ENCODE measurements around the gene TAC3.
A peak's percentile ranks its signal among the peaks of the same experiment; 100 is the strongest.
"Not testable (repeated sequence)": the region's sequence is repeated elsewhere in the genome, so short reads cannot be mapped to it uniquely, and the experiment has no call there.

TAC3 gene

DNA sequence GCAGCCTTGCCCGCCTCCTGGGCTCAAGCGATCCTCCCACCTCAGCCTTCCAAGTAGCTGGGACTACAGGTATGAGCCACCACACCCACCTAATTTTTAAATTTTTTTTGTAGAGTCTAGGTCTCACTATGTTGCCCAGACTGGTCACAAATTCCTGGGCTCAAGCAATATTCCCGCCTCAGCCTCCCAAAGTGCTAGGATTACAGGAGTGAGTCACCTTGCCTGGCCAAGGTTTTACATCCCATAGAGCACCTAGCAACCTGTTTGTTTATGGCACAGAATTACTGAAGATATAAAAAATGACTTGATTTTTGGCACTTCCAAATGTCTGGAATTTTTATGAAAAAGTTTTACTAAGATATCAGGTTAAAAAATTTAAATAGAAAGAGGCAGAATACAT is 17.1 kb upstream of the TAC3 start:
- no peak for DNase-seq (ENCODE audit: low spot score)

DNA sequence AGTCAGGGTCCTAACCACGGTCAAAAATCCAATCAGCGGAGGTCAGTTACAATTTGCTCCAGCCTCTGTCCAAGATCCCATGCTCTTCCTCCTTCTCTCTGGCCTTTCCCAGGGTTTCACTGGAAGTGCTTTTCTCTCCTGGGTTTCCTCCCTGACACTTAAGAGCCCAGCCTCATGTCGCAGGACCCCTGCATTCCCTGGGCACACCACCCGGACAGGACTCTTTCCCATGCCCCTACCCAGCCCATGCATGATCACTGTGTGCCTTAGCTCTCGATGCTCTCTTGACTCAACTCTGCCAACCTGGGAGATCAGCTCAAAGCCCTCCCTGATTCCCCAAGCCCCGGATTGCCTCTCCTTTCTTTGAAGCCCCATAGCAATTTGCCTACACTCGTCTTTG is 15.5 kb upstream of the TAC3 start:
- DNase-seq (ENCODE audit: low spot score) = no peak

DNA sequence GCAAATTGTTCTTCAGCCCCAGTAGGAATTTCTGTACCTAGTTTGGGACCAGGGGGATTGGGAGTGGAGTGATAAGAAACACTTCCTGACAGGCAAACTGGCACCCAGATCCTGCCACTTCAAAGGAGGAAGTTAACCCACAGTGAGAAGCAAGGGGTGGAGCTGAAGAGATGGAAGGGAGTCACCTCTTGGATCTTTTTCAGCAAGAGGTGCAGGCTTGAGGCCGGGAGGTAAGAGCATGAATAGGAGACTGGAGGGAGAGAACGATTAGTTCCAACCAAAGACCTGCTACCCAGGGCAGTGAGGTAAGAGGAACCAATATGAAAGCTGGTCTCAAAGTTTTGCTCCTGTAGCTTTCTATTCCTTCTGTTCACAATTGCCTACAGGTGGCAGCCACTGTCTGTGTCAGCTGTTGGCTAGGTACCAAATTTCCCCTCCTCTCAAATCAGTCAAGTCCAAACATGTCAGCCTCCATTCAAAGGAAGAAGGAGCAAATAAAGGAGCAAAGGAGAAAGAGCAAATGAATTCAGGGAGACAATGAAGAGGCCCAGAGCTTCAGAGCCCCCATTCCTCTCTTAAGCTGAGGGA is 14.9 kb upstream of the TAC3 start:
- no peak for DNase-seq (ENCODE audit: low spot score)

DNA sequence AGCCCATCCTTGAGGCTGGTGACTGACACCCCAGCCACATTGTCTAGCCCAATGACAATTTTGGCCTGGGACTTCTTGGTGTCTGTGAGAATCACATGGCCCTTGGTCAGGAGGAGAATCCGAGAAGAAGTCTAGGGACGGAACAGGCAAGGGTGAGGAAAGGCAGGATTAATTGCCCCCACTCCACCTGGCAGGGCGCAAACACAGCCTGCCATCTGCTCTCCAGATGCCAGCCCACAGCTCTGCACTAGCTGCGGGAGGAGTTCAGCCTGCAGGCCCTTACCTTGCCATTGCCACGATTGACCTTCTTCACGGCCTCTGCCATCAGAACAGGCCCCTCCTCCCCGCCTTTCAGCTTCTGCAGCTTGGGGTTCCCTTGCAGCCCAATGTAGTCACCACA is 13.1 kb upstream of the TAC3 start:
- no peak for DNase-seq (ENCODE audit: low spot score)

DNA sequence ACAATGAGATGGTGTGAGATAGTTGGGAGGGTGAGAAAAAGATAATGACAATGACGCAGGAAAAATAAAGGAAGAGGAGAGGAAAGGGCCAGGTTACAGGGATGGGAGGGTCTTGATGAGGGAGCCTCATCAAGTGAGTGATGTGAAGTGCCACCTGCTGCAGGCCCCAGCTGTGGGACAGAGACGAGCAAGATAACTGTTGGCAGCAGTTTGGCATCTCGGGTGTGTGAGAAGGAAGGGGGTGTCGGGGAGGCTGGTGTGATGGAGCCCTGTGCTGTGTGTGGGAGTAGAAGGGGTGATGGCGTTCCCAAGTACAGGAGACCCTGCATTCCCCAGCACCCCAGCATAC is 11.4 kb upstream of the TAC3 start:
- DNase-seq (ENCODE audit: low spot score) = no peak

DNA sequence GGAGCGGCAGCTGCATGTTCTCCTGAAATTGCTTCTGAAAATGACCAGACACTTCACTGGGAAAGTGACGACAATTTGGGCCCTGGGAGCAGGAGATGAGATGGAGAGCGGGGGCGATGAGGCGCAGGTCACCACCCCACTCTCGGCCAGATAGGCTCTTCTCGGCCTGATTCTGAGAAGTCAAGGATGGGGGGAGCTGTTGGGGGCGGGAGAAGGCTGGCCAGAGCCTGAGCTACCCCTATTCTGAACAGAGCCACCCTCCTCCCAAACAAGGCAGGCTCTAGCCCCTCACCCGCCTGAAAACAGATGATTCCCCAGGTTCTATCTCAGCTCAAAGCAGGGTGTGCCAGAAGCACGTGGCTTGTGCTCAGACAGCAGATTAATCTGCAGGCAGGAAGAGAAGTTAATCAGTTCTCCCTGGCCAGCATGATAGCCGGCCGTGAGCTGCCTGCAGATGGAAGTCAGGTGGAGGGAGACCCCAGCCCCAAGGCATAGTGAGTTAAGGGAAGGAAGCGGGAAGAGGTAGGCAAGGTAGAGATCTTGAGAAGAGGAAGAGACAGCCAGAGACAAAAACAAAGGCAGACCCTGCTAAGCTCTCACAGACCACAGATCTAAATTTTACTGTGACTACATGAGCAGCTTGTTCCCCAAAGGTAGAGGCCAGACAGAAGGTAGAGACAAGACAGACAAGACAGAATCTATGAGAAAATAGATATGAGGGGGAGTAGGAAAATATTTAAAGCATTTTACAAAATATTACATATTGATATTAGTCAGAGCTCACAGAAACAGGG is 10.9 kb upstream of the TAC3 start:
- DNase-seq (ENCODE audit: low spot score) = no peak

DNA sequence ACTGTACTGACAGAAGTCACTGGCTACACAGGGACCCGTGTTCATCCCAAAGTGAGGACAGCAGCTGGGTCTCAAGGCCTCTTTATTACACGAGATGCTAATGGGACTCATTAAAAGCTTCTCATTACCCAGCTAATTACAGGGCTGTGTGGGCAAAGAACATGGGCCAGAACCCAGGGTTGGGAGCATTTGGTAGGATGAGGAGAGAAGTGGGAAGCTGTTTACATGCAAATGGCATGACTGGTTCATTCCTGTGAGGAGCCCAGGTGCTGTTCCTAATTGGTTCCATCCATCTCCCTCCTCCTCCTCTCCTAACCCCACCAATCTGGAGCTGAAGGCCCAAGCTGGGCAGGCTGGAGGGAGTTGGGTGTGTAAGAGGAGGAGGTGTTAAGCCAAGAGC is 8.9 kb upstream of the TAC3 start:
- DNase-seq (ENCODE audit: low spot score) = no peak

DNA sequence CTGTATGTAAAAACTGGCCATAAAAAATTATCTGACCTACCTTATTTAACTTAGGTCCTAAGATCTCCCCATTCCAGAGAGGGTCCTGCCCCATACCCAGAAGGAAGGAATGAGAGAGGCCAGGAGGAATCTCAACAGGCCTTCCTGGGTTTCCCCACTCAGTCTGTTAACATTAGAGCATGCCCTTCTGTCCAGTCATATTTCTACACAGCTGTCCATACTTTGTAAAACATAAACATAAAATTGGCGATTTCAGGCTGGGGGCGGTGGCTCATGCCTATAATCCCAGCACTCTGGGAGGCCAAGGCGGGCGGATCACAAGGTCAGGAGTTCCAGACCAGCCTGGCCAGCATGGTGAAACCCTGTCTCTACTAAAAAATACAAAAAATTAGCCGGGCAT is 6.0 kb upstream of the TAC3 start:
- DNase-seq (ENCODE audit: low spot score) = not testable (repeated sequence)

DNA sequence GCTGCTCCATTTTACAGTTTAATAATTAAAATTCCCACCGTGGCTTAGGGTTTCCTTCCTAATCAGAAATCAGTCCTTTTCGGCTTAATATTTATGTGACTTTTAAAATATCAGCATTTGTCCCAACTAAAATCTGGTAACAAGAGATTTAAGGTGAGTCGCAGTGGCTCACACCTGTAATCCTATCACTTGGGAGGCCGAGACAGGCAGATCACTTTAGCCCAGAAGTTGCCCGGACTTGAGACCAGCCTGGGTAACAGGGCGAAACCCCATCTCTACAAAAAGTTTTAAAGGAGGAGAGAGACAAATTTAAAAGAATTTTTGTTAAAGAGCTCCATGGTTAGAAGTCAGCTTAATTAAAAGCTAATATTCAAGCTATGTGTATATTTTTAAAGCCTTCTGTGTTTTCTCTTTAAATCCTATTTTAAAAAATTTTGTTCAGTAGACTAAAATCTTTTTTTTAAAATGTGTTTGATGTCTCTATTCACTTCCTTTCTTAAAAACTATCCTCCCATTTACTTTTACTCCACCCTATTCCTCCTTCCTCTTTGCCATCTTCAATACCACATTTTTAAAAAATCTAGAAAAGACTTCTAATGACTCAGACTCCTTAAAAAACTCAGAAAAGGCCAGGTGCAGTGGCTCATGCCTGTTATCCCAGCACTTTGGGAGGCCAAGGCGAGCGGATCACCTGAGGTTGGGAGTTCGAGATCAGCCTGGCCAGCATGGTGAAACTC is 3.8 kb upstream of the TAC3 start:
- DNase-seq (ENCODE audit: low spot score) = no peak

DNA sequence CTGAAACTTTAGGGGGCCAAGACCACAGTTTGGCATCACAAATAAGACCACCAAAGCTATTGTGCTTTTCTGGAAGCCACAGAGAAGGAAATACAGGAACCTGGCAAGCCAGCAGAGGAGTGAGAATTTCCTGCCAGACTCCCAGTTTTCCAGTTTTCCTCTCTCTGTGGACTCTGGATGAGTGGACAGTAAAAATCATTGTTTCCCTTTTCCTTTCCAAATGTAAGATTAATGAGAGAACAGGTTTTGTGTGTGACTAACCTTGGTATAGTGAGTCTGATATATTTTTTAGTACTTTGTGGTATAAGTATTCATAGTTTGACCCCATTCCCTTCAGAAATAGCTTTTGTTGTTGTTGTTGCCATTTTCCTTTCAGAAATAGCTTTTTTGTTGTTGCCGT is 2.6 kb upstream of the TAC3 start:
- DNase-seq (ENCODE audit: low spot score) = no peak

DNA sequence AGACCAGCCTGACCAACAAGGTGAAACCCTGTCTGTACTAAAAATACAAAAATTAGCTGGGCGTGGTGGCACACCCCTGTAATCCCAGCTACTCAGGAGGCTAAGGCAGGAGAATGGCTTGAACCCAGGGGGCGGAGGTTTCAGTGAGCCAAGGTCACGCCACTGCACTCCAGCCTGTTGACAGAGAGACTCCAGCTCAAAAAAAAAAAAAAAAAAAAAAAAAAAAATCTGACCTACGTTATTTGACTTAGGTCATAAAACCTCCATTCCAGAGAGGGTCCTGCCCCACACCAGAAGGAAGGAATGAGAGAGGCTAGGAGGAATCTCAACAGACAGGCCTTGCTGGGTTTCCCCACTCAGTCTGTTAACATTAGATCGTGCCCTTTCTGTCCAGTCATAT is 2.0 kb upstream of the TAC3 start:
- DNase-seq (ENCODE audit: low spot score) = not testable (repeated sequence)

DNA sequence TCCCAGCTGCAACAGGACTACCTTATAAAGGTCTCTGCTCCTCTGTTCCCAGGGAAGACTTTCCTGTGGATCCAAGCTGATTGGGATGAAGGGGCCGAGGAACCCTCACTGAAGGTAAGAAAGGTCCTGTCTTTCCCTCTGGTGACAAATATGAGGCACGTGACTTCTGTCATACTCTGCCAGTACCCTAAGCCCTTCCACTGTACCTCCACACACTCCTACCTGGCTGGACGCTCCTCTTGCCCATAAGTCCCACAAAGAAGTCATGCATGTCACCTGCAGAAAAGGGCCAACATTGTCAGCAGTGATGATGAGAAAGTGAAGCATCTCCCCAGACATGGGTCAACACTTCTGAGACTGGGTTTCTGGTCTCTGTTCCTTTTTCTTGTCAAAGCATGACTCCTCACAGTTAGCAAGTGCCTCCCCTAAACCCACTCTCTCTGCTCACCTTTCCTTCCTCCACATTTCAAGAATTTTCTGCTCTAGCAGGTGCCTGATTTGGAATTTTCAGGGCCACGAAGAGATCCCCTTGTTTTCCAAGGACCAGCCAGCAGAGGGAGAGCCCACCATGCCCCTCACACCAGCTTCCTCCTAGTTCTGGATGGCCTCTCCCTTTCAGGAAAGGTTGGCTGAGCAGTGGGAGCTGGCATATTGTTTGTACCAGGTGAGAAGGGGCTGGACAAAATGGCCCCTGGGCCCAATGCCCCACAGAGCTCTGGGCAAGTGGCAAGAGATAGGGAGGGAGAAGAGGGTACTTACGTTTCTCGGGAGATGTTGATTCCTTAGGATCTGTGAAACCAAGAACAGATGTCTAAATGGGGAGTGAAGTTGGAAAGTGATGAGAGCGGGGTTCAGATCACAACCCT is 3.5 kb downstream of the TAC3 start:
- DNase-seq (ENCODE audit: low spot score) = no peak

DNA sequence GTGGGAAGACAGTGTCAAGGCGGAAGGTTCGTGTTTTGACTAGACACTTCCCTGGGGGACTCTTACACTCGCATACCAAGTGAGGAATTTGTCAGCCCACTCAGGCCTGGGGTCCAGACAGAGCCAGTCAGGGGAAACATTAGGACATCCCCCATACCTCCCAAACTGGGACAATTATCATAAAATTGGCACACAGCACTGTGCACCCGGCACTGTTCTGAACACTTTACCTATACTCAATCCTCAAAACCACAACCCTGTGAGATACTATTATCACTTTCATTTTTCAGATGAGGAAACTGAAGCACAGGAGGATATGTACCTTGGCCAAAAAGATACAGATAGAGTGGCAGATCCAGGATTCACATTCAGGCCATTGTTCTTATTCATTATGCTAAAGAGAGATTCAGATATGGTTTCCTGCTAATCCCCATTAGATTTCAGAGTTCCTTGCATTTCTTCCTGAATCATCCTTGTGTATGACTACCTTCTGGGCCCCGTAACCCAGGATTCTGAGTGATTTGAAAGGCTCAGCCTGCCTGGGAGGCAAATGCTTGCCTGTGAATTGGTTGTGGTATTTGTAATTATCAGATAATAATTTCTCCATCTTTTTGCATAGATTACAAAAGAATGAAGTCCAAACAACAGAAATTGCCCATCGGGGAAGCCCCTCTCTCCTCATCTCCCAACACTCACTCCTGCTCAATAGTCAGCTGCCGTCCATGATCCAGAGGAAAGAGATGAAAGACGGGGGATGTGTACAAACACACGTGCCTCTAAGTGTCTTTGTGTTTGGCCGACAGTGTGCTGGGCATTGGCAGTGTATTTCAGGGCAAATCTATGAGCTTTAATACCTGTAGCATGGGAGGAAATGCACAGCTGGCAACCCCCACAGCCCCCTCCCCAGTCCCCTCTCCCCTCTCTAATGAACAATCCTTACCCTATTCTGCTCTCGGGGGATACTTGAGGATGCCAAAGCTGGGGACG is 4.6 kb downstream of the TAC3 start:
- no peak for DNase-seq (ENCODE audit: low spot score)

DNA sequence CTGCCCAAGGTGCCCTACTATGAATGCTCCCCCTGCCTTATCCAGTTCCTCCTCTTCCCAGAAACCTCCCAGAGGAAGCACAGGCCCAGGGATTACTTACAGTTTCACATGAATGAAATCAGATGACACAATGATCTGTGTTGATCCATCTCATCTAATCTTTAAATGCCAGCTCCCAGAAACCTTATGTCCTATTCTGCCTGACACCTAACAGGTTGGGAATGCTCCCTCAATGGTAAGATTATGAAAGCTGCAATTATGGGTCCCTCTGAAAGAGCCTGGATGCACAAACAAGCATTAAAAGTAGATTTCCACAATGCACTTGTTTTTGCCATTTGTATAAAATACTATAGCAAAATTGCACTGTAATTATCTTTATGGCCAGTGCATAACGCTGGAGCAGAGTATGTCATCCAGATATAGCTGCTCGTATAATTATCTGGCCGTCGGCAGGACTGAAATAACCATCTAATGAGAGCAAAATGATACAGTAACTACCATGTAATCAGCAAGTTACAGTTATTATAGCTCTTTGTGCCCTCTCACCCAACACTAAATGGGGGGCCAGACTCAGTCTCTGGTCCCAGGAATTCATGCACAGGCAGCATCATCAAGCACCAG is 5.6 kb downstream of the TAC3 start:
- no peak for DNase-seq (ENCODE audit: low spot score)

DNA sequence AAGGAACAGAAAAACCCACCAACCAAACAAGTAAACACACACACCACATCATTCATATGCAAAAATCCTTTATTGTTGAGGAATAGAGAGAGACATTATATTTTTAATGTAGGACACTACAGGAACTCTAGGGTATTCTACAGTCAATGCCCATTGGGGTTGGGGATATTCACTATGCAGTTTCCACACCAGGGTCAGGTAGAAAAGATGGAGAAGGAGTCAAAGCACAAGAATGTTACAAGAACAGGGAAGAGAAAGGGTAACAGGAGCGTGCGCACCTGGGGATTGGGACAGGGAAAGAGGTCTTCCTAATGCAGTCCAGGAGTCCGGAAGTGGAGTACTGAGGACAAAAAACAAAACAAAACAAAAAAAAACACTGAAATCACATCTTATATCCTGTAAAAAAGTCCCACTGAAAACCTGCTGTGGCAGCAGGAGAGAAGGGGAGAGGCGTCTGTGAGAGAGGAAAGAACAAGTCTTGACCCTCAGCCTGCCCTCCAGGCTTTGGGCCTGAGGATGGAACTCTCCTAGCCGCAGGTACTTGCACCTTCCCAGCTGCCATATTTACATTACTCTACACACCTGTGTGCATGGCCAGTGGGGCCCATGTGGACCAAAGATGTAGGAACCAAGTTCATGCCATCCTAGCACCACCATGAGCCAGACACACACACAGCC is 6.2 kb downstream of the TAC3 start:
- no peak for DNase-seq (ENCODE audit: low spot score)

DNA sequence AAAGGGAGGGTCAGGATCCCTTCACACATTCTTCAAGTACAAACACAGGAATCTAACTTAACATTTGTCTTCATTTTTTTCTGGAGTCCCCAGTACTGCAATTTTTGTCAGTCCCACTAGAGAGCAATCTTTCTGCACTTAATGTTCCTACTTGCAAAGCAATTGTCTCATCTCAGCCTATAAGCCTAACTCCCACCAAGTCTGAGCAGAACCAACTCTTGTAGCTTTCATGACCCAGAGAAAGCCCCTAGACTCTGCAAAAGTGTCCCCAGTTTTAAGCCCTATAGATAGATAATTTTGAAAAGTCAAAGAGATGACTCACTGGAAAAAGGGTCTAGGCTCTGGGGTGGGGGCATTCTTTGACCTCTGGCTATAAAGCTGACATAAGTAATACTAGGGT is 8.2 kb downstream of the TAC3 start:
- peak; percentile 69 for DNase-seq (ENCODE audit: low spot score)

DNA sequence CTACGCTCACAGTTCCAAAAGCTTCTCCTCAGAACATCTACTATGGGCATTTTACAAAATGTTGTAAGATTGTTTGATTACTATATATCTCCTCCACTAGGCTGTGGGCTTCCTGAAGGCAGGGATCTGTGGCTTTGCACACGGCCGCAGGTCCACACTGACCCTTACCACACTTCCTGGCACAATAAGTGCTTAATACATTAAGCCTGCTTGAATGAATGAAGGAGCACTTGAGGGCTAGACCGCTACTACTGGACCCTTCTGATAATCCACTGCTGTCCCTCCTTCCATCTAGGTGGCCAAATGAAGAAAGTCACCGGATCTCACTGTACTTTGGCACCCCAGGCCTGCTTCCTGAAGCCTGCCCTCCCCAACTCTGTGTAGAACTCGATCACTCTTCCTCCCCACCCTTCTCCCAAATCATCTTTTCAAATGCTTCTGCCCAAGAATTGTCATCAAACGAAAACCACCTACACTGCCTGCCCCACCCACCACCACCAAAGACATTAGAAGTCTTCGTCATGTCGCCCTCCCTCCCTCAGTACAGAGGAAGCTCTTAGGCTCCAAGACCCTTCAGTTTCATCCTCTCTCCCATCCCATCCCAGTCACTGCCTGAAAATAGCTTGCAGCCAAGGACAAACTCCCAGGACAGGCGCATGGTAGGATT is 9.4 kb downstream of the TAC3 start:
- DNase-seq (ENCODE audit: low spot score) = no peak

DNA sequence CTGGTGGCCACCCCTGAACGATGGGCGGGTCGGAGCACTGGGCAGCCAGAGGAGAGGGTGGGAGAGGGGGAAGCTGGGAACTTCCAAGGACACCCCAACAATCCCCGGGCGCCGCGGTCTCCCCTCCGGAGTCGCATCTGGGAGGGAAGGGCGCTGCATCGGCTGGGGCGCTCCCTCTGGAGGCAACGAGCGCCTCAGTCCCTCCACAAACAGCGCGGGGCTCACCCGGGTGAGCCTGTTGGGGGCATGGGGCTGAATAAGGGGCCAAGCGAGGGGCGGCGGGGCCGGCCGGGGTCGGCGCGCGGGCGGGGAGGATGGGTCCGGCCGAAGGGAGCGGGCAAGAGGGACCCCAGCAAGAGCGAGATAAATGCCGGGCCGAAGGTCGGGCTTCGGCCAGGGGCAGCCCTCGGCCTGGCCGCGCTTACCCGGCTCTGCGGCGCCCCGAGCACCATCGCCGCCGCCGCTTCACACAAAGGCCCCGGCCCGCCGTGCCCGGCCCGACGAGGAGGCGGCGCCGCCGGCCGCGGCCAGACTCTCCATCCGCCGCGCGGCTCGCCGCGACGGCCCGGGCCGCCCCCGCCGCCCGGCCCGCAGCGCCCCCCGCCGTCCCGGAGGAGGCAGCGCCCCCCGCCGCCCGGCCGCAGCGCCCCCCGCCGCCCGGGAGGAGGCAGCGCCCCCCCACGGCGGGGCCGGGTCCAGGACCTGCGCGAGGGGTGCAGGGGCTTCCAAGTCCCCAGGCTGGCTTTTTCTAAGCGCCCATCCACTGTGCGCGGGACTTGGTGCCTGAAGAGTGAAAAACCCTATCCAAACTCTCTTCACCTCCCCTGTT is 10.1 kb downstream of the TAC3 start, which contains the start of gene ZBTB39:
Gene ZBTB39 (minus strand): TSS at position 567 of the 829 bp plus-strand sequence. CDS start 1,629 bp downstream, outside the sequence.
- peak; percentile 95 for DNase-seq (ENCODE audit: low spot score)

DNA sequence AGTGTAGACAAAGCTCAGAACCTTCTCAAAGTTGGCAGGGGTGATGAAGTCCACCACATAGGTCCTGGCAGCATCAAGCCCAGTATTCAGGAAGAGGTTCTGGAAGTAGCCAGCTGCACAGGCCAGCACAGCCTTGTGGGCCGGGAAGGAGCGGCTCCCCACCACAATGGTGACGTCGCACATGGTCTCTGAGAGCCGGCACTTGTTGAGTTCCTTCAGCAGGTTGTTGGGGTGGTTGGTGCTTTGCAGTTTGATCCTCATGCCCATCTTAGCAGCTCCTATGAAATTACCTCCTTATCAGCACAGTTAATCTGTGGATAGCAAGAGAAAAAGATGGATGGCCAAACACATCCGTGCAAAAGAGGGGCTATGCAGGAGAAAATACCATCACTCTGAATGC is 11.7 kb downstream of the TAC3 start:
- DNase-seq (ENCODE audit: low spot score) = no peak

Measured in AG08396 (cell line).